Spleen (tissue), 11 donors: Measurements from ENCODE around the gene MARCHF9. TPM values are rescaled to one million over a fixed set of nuclear protein-coding genes. Genes with fewer than 3 reads are reported as not detected.

Source experiments
- DNase-seq: peaks from one replicate; pipeline ENCODE4 v3.0.0-alpha.2; 2020
- H3K27ac ChIP-seq, 8 donors: fragments of 200-600 bp; sonication (generic) in 7 of 8; 1 replicate in 4 of 8; 2 replicates in 4 of 8; pipeline versions ENCODE4 v1.5.0 to v1.8.0; 2016 to 2021; ENCODE audit warnings: inconsistent platforms in 4 of 8, mild to moderate bottlenecking in 4 of 8, moderate library complexity in 1 of 8
- H3K27me3 ChIP-seq, 7 donors: fragments of 200-600 bp; sonication (generic) in 6 of 7; replicated peaks in 1 of 7; 1 replicate in 4 of 7; 2 replicates in 3 of 7; pipeline versions ENCODE4 v1.5.0 to v1.8.0; 2016 to 2021; ENCODE audit warnings: inconsistent platforms in 3 of 7, mild to moderate bottlenecking in 1 of 7
- H3K36me3 ChIP-seq, 6 donors: fragments of 200-600 bp; sonication (generic) in 5 of 6; 1 replicate in 4 of 6; 2 replicates in 2 of 6; pipeline versions ENCODE4 v1.5.0 to v1.8.0; 2016 to 2021; ENCODE audit warnings: inconsistent platforms in 2 of 6
- H3K4me1 ChIP-seq, 6 donors: fragments of 200-600 bp; sonication (generic) in 5 of 6; 1 replicate in 3 of 6; 2 replicates in 3 of 6; pipeline versions ENCODE4 v1.5.0 to v1.8.0; 2016 to 2021; ENCODE audit warnings: inconsistent platforms in 3 of 6
- H3K4me3 ChIP-seq, 8 donors: fragments of 200-600 bp; sonication (generic) in 7 of 8; 1 replicate in 4 of 8; 2 replicates in 4 of 8; pipeline versions ENCODE4 v1.5.0 to v1.8.0; 2016 to 2021; ENCODE audit warnings: inconsistent platforms in 4 of 8, mild to moderate bottlenecking in 4 of 8, moderate library complexity in 2 of 8
- H3K9me3 ChIP-seq, 8 donors: fragments of 200-600 bp; sonication (generic) in 7 of 8; 1 replicate in 4 of 8; 2 replicates in 4 of 8; pipeline versions ENCODE4 v1.5.0 to v1.8.0; 2016 to 2021; ENCODE audit warnings: inconsistent platforms in 4 of 8
- POLR2A ChIP-seq, 3 donors: fragments of 450-650 bp; IDR thresholded peaks; one replicate each; pipeline ENCODE4 v1.5.1; 2017; ENCODE audit warnings: antibody characterized with exemption in 3 of 3, mild to moderate bottlenecking in 1 of 3
- POLR2AphosphoS5 ChIP-seq, 3 donors: sonication (generic); formaldehyde crosslinking; IDR thresholded peaks; one replicate each; pipeline ENCODE4 v1.5.1; 2017; ENCODE audit warnings: antibody characterized with exemption in 3 of 3
- WGBS, 5 donors: extraction: QIAGEN DNeasy Blood & Tissue Kit in 3 of 5; methylation state at CpG; one replicate each; pipeline versions ENCODE4 v1.1.5 to v1.1.7; 2013 to 2018; 5-methylcytosine and 5-hydroxymethylcytosine counted together
- intact Hi-C: fragments of 100-400 bp; cut with DNase I; formaldehyde crosslinking; loops from one replicate; pipeline ENCODE4 v1.15.0; 2023; ENCODE audit warnings: low total_unique reads
- polyA plus RNA-seq, 3 donors: library from polyadenylated mRNA; stranded (reverse); fragments of 200-250 nt; gene quantifications; one replicate each; pipeline ENCODE4 v1.2.1, GENCODE V29; 2013
- total RNA-seq, 7 donors: library from RNA; depleted of rRNA in 3 of 7; stranded (reverse); fragments of >200 nt in 3 of 7; fragmentation: NEBNext Ultra II Directional in 4 of 7; extraction: Animal tissue kit (Norgen Biotek cat#: 25700) in 4 of 7; gene quantifications; one replicate each; pipeline versions ENCODE4 v1.1.0 to v1.2.1, GENCODE V29; 2016 to 2021
- TF ChIP-seq, protein P1 (sequence below), 11 experiments: fragments of 200-600 bp in 7 of 11; fragments of 450-650 bp in 4 of 11; sonication (generic) in 4 of 11; IDR thresholded peaks in 8 of 11; conservative IDR thresholded peaks in 3 of 11; 1 replicate in 7 of 11; 2 replicates in 4 of 11; pipeline versions ENCODE4 v1.4.0 to v1.8.0; 2016 to 2021; ENCODE audit warnings: antibody characterized with exemption in 11 of 11, inconsistent platforms in 4 of 11, mild to moderate bottlenecking in 1 of 11
- donor health status: healthy with polysubstance abuse.
- donor health status: DM: no; HTN: no; CAD: no; lungs with moderate emphysema.
- donor health status: DM: no; HTN: no; CAD: no.
- donor health status: Bipolar disorder and iron deficiency.
- donor health status: healthy.
- donor health status: DM: no; HTN: no; CAD: no.
- donor health status: DM: yes; HTN: yes; CAD: no.

Gene MARCHF9
- total and polyA plus RNA-seq, 10 donors, result 17.2 to 49.0 (median 27.1) TPM

DNA sequence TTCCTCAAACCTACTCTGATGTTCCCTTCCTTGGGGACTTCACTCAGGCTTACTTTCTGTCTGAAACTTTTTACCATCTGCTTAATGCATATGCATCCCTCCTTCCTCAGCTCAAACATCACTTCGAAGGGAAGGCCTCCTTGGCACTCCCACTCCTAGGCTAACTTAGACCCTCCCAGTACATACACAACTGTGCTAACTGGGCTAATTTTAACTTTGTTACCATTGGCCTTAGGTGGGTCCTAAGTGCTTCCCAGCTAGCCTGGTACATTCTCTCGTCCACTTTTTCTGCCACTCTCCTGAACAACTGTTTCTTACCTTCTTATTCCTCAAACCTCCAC lies 21.3 kb downstream of the MARCHF9 start:
- Histone ChIP-seq H3K27ac (no peak overlapping the region), H3K27me3 (no peaks in the 10 kb centered on the region), H3K9me3 (no peaks in the 10 kb centered on the region), H3K36me3 (no peaks in the 10 kb centered on the region), H3K4me3 (no peak overlapping the region), H3K4me1 (peaks cover 3 to 47% (median 30%) of the 10 kb centered on the region in 6 donors)
- intact Hi-C loops, result no loop called here
- DNase-seq, result no peak
- WGBS, 5 donors, result 80 to 93% (median 91%) methylated on average over 2 of the region's 2 CpGs
- TF ChIP-seq, protein P1, sequence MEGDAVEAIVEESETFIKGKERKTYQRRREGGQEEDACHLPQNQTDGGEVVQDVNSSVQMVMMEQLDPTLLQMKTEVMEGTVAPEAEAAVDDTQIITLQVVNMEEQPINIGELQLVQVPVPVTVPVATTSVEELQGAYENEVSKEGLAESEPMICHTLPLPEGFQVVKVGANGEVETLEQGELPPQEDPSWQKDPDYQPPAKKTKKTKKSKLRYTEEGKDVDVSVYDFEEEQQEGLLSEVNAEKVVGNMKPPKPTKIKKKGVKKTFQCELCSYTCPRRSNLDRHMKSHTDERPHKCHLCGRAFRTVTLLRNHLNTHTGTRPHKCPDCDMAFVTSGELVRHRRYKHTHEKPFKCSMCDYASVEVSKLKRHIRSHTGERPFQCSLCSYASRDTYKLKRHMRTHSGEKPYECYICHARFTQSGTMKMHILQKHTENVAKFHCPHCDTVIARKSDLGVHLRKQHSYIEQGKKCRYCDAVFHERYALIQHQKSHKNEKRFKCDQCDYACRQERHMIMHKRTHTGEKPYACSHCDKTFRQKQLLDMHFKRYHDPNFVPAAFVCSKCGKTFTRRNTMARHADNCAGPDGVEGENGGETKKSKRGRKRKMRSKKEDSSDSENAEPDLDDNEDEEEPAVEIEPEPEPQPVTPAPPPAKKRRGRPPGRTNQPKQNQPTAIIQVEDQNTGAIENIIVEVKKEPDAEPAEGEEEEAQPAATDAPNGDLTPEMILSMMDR (IDR thresholded peaks at IDR 0.05 in 8 of 11, conservative IDR thresholded peaks at IDR 0.05 in 3 of 11), result no peak
- TF ChIP-seq POLR2A (IDR thresholded peaks at IDR 0.05) (no peak), POLR2AphosphoS5 (IDR thresholded peaks at IDR 0.05) (no peak)

DNA sequence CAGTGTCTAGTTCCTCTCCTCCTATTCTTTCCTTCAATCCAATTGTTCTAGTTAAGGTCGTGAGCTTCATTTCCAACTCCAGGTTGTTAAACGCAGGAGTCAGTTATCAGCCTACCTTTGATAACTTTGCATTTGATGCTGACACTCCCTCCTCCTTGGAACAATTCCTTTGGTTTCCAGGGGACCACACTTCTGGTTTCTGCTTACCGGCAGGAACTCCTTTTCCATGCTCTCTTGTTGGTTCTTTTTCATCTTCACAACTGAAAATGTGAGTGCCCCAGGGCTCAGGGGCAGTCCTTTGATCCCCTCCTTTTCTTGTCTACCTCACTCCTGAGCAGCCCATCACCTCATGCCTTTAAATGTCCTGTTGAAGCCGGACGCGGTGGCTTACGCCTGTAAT lies 22.5 kb downstream of the MARCHF9 start:
- H3K27me3 ChIP-seq, result no peaks in the 10 kb centered on the region
- no peak overlapping the region for H3K27ac ChIP-seq
- intact Hi-C loops, result no loop called here
- H3K4me1 ChIP-seq, result peaks cover 0 to 51% (median 34%) of the 10 kb centered on the region in 6 donors
- TF ChIP-seq POLR2A (IDR thresholded peaks at IDR 0.05), result no peak
- TF ChIP-seq, protein P1 (IDR thresholded peaks at IDR 0.05 in 8 of 11, conservative IDR thresholded peaks at IDR 0.05 in 3 of 11), result no peak
- no peak for TF ChIP-seq POLR2AphosphoS5 (IDR thresholded peaks at IDR 0.05)
- no peaks in the 10 kb centered on the region for H3K9me3 ChIP-seq
- no peak for DNase-seq
- no peaks in the 10 kb centered on the region for H3K36me3 ChIP-seq
- H3K4me3 ChIP-seq, result no peak overlapping the region
- WGBS, 5 donors, result 91 to 96% (median 93%) methylated on average over 7 of the region's 7 CpGs

GRCh38 chr12:57777911-57778310 lies 23.0 kb downstream of the MARCHF9 start:
- H3K4me3 ChIP-seq, result no peak overlapping the region
- DNase-seq, result no peak
- no peaks in the 10 kb centered on the region for H3K9me3 ChIP-seq
- TF ChIP-seq, protein P1 (IDR thresholded peaks at IDR 0.05 in 8 of 11, conservative IDR thresholded peaks at IDR 0.05 in 3 of 11), result no peak
- TF ChIP-seq POLR2A (IDR thresholded peaks at IDR 0.05) (no peak), POLR2AphosphoS5 (IDR thresholded peaks at IDR 0.05) (no peak)
- H3K36me3 ChIP-seq, result no peaks in the 10 kb centered on the region
- intact Hi-C loops, result no loop called here
- H3K4me1 ChIP-seq, result peaks cover 0 to 50% (median 33%) of the 10 kb centered on the region in 6 donors
- 91 to 94% (median 93%) methylated on average over 7 of the region's 7 CpGs for WGBS, 5 donors
- H3K27me3 ChIP-seq, result no peaks in the 10 kb centered on the region
- no peak overlapping the region for H3K27ac ChIP-seq

DNA sequence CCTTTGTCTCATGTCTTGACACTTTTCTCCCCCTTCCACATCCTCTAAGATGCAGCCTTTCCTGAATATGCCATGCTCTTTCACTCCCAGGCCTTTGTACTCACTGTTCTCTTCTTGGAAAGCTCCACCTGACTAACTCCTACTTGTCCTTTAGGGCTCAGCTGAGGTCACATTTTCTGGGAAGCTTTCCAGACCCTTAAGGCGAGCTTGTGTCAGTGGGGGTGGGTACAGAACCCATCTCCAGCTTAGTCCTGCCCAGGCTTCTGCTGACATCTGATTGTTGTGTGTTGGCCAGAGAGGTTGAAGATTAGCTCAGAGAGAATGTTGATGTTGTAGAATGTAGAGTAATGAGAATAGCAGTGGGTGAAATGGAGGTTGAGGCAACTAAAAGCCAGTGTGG lies 24.8 kb downstream of the MARCHF9 start:
- no peak overlapping the region for H3K27ac ChIP-seq
- no peaks in the 10 kb centered on the region for H3K9me3 ChIP-seq
- no peaks in the 10 kb centered on the region for H3K27me3 ChIP-seq
- intact Hi-C loops, result no loop called here
- peaks cover 14 to 56% (median 41%) of the 10 kb centered on the region in 6 donors for H3K4me1 ChIP-seq
- DNase-seq, result no peak
- WGBS, 5 donors, result 66 to 92% (median 78%) methylated on average over 1 of the region's 1 CpG
- H3K4me3 ChIP-seq, result no peak overlapping the region
- TF ChIP-seq, protein P1 (IDR thresholded peaks at IDR 0.05 in 8 of 11, conservative IDR thresholded peaks at IDR 0.05 in 3 of 11), result no peak
- TF ChIP-seq POLR2A (IDR thresholded peaks at IDR 0.05), result no peak
- no peak for TF ChIP-seq POLR2AphosphoS5 (IDR thresholded peaks at IDR 0.05)
- H3K36me3 ChIP-seq, result peaks cover 0 to 10% (median 0%) of the 10 kb centered on the region in 6 donors
